Activated naive CD8-positive, alpha-beta T cell treated with anti-CD3 and anti-CD28 coated beads, Interleukin-2, amount 10 ng/mL, durations not matched to agents 7 days and 5 days (primary cell): ENCODE measurements around the gene PTPRG. TPM values are rescaled to one million over a fixed set of nuclear protein-coding genes. Genes with fewer than 3 reads are reported as not detected.

ENCODE experiments used
- ATAC-seq: fragments of 150-1000 bp; cut with Tn5 transposase; one replicate; pipeline ENCODE4 v1.10.0; 2021; ENCODE audit warnings: low read depth, moderate library complexity
- POLR2A ChIA-PET: fragments of 350-600 bp; sonication (Branson Sonifier 250); formaldehyde crosslinking; loops from one replicate; lab custom pipeline; 2021; ENCODE audit warnings: antibody characterized with exemption; lab: Charles Lee
- DNase-seq: peaks from one replicate; pipeline ENCODE4 v3.0.0; 2021
- H3K27ac Mint-ChIP-seq: one replicate; pipeline ENCODE4 v1.8.0; 2022; ENCODE audit warnings: mild to moderate bottlenecking, mixed read lengths
- H3K27me3 Mint-ChIP-seq: one replicate; pipeline ENCODE4 v1.8.0; 2022; ENCODE audit warnings: mild to moderate bottlenecking, moderate library complexity, mixed read lengths
- H3K36me3 Mint-ChIP-seq: one replicate; pipeline ENCODE4 v1.8.0; 2021; ENCODE audit warnings: mild to moderate bottlenecking, mixed read lengths
- H3K4me1 Mint-ChIP-seq: one replicate; pipeline ENCODE4 v1.8.0; 2021; ENCODE audit warnings: mixed read lengths
- H3K4me3 Mint-ChIP-seq: one replicate; pipeline ENCODE4 v1.8.0; 2022; ENCODE audit warnings: mild to moderate bottlenecking, moderate library complexity, mixed read lengths
- H3K9me3 Mint-ChIP-seq: one replicate; pipeline ENCODE4 v1.8.0; 2021; ENCODE audit warnings: mixed read lengths
- total RNA-seq, 2 experiments: library from RNA; stranded (reverse); gene quantifications; one replicate each; pipeline ENCODE4 v1.2.3, GENCODE V29; 2021

PTPRG gene
- total RNA-seq, 2 experiments from 2014 or later, result not detected

DNA sequence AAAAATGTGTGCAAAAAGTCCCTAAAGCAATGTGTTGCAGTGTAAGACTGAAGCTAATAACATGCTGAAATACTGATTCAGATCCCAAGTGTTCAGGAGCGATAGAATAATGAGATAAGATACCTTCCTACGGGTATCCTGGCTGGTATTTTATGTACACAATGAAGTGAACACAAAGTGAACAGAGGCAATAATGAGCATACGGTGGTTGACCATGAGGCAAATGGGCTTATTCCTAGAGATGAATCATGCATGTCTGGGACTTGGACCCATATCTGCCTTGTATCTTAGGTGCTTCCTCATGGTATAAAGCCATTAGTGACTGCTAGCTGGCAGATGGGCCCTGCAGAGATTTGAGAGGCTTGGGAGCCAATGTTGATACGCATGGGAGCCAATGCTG lies 21.5 kb downstream of the PTPRG start:
- POLR2A ChIA-PET, result no interaction called here
- no peak overlapping the region for H3K27ac Mint-ChIP-seq

DNA sequence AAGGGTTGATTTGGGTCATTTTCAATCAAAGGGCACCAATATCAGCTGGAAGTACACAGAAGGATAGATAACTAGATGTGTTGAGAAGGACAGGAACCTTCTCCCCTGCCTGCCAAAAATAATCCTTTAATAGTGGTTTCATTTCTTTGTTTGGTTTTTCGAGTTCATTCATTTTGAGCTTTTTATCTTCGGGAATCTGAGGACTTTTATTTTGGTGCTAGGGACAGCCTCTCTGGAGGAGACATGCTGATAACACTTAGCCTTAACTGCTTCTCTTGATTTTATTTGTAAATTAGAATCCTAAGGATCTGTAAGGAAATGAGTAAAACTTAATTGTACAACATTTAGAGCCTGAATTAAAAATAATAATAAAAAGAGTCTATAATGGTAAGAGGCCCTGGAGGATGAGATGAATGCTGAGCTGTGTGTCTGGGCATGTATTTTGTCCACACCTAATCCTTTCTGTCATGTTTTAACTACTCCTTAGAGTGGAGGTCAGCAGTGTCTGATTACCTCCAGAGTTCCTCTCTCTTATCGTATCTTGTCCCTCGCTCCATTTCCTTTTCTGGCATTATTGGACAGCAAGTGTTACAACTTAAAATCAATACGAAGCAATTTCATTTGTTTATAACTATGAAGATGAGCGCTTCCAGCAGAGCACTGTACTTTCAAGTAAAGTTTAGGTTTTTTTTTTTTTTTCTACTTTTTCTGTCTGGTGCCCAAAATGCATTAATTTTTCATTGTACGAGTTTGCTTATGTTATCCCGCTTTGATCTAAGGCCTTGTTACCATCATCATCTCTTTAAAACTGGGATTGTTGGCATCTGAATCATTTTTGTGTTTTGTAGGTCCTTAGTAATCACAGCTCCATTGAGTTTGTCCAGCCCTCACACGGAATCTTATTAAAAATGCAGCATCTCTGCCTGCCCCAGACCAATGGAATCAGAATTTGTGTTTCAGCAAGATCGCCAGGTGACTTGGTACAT lies 22.8 kb downstream of the PTPRG start:
- H3K27ac Mint-ChIP-seq, result no peak overlapping the region
- H3K27me3 Mint-ChIP-seq, result peaks cover 4% of the 10 kb centered on the region
- DNase-seq (no peak), ATAC-seq (no peak)
- H3K36me3 Mint-ChIP-seq, result no peaks in the 10 kb centered on the region
- no peaks in the 10 kb centered on the region for H3K4me1 Mint-ChIP-seq
- H3K4me3 Mint-ChIP-seq, result no peak overlapping the region
- H3K9me3 Mint-ChIP-seq, result no peaks in the 10 kb centered on the region
- POLR2A ChIA-PET, result no interaction called here

More for the DNA sequence above, 21.5 kb downstream of the PTPRG start:
- Mint-ChIP-seq H3K27me3 (peaks cover 2% of the 10 kb centered on the region), H3K9me3 (no peaks in the 10 kb centered on the region), H3K4me3 (no peak overlapping the region), H3K4me1 (no peaks in the 10 kb centered on the region), H3K36me3 (no peaks in the 10 kb centered on the region)
- ATAC-seq, result no peak
- DNase-seq, result no peak

DNA sequence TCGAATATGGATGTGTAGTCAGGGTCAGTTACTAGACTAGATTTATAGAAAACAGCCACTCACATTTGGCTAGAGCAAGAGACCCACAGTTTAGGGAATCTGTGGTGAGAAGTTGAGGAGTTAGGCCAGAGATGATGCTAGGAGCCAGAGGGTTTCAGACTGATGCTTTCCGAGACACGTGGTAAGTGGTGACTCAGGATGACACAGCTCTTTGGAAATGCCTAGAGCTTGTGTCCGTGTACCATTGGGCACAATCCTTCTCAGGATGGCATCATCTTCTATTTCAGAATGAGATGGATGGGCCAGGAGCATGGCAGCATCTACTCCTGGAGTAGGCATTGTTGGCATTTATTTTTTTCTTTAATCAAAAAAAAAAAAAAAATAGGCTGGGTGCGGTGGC lies 28.5 kb downstream of the PTPRG start:
- Mint-ChIP-seq H3K27me3 (peaks cover 4% of the 10 kb centered on the region), H3K9me3 (peaks cover 3% of the 10 kb centered on the region), H3K4me3 (no peak overlapping the region), H3K4me1 (no peaks in the 10 kb centered on the region), H3K27ac (no peak overlapping the region), H3K36me3 (no peaks in the 10 kb centered on the region)
- no peak for DNase-seq
- ATAC-seq, result no peak
- POLR2A ChIA-PET, result no interaction called here

DNA sequence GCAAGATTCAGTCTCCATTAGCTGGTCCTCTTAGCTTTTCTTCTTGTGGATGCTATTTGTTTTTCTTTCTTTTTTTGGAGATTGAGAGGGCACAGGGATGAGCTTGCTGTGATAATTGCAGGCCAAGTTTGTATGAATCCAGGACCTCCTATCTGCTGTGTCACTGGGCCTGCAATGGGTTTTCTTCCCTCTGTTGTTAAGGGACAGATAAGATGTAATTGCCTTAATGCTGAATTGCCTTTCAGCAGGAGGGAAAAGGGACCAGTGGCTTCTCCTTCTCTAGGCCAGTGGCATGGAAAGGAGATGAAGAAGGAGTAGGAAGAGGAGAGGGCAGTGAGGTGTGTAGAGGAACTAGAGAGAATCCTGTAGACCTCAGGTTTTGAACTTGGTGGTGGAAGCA lies 29.9 kb downstream of the PTPRG start:
- Mint-ChIP-seq H3K4me3 (no peak overlapping the region), H3K27ac (no peak overlapping the region), H3K9me3 (peaks cover 3% of the 10 kb centered on the region), H3K4me1 (no peaks in the 10 kb centered on the region), H3K36me3 (no peaks in the 10 kb centered on the region), H3K27me3 (peaks cover 4% of the 10 kb centered on the region)
- POLR2A ChIA-PET, result no interaction called here
- ATAC-seq (no peak), DNase-seq (no peak)

DNA sequence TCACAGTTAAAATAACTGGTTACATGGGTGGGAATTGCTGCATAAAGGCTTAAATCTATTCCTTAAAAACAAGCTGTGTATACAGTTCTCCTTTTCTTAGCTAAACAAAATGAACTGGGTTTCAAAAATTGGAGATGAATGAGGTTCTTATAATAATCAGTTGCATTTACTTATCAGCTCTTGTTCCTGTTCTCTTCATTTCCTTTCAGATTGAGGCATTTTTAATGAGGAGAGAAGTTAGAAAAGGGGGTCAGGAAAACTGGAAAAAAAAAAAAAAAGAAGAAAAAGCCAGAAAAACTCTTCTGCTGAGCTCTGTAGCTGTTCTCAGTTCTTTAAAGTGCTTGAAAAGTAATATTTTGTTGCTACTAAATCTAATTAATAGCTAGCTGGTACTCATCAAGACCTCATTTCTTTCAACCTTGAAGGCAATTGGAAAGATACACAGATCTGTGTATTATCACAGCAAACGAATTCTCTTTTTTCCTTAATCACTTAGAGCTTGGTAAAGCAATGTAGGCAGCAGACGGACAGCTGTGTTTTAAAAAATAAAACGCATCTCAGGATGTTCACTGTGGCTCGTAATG lies 32.2 kb downstream of the PTPRG start:
- H3K9me3 Mint-ChIP-seq, result peaks cover 3% of the 10 kb centered on the region
- ATAC-seq, result no peak
- H3K4me3 Mint-ChIP-seq, result no peak overlapping the region
- DNase-seq, result no peak
- H3K27me3 Mint-ChIP-seq, result no peaks in the 10 kb centered on the region
- no peaks in the 10 kb centered on the region for H3K4me1 Mint-ChIP-seq
- no peak overlapping the region for H3K27ac Mint-ChIP-seq
- POLR2A ChIA-PET, result no interaction called here
- H3K36me3 Mint-ChIP-seq, result no peaks in the 10 kb centered on the region

DNA sequence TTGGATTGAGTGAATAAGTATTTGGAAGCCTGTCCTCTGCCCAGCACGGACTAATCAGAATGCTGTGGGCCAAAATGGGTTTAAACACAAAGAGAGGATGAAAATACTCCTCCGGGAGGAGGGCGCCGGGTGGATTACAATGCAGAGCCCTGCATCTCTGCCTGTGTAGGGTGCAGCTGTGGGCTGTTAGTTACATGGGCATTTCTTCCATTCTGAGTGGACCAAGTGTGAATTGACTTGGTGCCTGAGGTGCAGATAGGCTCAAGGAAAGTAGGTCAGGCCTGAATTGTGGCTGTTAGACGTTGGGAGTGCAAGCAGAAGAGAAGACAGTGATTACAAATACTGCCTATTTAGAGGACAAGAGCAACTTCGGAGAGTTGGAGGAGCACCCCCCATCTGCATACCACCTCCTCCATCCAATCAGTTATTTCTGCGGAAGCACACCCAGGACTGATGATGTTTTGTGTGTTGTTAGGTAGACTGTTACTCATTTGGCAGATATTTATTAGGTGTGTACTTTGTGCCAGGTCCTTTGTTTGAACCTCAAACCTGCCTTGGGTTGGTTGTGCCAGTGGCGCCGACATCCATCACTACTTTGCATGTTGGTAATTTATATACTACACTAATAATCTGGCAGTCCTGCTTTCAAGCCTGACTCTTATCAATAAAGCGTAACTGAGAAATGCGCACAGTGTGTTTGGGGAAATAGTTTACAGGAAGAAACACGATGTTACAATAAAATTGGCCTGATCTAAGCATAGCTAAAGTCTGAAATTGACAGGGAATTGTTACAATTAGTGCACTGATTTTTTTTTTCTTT lies 33.0 kb downstream of the PTPRG start:
- Mint-ChIP-seq H3K27me3 (peaks cover 1% of the 10 kb centered on the region), H3K36me3 (no peaks in the 10 kb centered on the region), H3K9me3 (peaks cover 3% of the 10 kb centered on the region), H3K4me3 (no peak overlapping the region), H3K4me1 (no peaks in the 10 kb centered on the region), H3K27ac (no peak overlapping the region)
- DNase-seq, result no peak
- POLR2A ChIA-PET, result no interaction called here
- ATAC-seq, result no peak

DNA sequence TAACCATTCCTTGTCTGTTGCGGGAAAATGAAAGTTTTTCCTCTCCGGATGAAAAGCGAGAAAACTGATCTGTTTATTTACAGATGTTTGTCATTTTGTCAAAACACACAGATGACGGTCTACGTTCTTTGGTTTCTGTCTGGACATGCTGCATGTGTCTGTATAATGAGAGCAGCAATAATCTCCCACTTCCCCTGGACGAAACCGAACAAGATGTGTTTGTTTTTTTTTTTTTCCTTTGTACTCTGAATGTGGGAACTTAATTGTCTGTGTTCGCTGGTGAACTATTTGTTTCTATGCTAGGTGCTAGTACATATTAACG lies 33.6 kb downstream of the PTPRG start:
- Mint-ChIP-seq H3K36me3 (no peaks in the 10 kb centered on the region), H3K27ac (no peak overlapping the region), H3K4me3 (no peak overlapping the region), H3K4me1 (no peaks in the 10 kb centered on the region), H3K9me3 (no peaks in the 10 kb centered on the region), H3K27me3 (peaks cover 1% of the 10 kb centered on the region)
- DNase-seq (no peak), ATAC-seq (no peak)
- POLR2A ChIA-PET, result no interaction called here

DNA sequence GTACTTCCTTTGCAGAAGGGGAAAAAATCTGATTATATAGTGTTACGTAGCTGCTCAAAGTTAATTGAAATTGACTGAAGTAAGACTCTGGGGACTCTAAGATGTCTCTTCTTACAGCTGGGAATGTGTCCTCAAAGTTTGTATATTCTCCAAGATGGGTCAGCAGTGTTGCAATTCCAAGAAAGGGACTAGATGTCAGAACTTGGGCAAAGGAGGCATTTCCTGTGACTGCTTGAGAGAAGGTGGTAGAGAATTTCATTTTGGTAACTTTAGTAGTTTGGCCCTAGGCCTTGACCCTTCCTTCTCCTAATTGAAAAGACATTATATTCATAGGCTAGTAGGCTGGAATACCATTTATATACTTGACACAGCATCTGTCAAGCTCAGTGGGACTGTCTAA lies 33.9 kb downstream of the PTPRG start:
- Mint-ChIP-seq H3K4me3 (no peak overlapping the region), H3K4me1 (no peaks in the 10 kb centered on the region), H3K9me3 (no peaks in the 10 kb centered on the region), H3K36me3 (no peaks in the 10 kb centered on the region), H3K27me3 (peaks cover 1% of the 10 kb centered on the region), H3K27ac (no peak overlapping the region)
- POLR2A ChIA-PET, result no interaction called here
- no peak for DNase-seq
- no peak for ATAC-seq

DNA sequence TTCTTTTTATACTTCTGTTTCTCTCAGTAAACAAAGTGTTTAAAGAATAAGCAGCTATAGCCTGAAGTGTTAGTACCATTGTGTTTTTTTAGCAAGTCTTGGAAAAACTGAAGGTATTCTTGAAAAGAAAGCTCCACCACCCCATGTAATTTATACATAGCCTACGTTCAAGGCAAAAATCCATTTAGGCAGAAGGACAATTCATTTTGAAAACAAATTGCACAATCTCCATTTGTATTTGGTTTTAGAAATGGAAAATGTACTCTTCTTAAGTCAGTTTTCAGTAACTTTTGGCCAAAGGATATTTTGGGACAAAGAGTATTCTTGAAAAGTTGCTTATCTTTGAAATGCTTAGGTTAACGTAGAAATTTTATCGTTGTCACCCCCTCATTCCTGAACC lies 34.5 kb downstream of the PTPRG start:
- H3K27me3 Mint-ChIP-seq, result peaks cover 1% of the 10 kb centered on the region
- no peak overlapping the region for H3K27ac Mint-ChIP-seq
- no peak for ATAC-seq
- H3K4me3 Mint-ChIP-seq, result no peak overlapping the region
- DNase-seq, result no peak
- H3K9me3 Mint-ChIP-seq, result no peaks in the 10 kb centered on the region
- no peaks in the 10 kb centered on the region for H3K4me1 Mint-ChIP-seq
- POLR2A ChIA-PET, result no interaction called here
- no peaks in the 10 kb centered on the region for H3K36me3 Mint-ChIP-seq

DNA sequence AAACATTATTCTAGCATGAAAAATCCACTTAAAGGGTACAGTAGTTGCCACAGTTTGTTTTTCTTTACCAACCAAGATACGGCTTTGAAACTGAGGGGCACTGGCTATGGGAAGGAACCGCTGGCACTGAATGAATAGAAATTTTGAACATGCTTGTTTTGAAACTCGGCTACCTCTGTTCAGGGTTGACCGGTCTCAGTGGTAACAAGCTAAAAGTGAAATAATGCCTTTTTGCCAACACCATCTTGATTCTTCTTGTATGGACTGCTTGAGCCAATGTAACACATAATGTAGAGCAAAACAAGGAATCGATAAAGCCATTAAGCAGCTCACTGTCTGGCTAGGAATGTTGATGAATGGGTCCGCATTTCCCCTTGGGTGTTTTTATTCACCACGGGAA lies 36.5 kb downstream of the PTPRG start:
- H3K4me1 Mint-ChIP-seq, result no peaks in the 10 kb centered on the region
- POLR2A ChIA-PET, result no interaction called here

DNA sequence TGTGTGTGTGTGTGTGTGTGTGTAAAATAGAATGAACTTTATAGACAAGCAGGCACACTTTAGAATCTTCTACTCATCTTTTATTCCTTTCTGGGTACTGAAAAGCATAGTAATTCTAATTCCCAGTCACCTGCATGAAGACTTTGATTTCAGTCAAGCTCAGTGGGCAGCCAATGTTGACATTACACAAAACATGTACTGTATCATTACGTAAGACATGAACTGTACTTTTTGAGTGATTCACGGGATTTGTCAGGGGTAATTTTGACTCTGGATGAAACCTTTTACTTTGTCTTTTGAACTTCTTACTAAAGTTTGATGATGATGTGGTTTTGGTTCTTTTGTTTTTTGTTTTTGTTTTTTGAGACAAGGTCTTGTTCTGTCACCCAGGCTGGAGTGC lies 38.8 kb downstream of the PTPRG start:
- DNase-seq (no peak), ATAC-seq (no peak)
- Mint-ChIP-seq H3K36me3 (no peaks in the 10 kb centered on the region), H3K9me3 (no peaks in the 10 kb centered on the region), H3K27me3 (peaks cover 1% of the 10 kb centered on the region), H3K27ac (no peak overlapping the region), H3K4me3 (no peak overlapping the region), H3K4me1 (no peaks in the 10 kb centered on the region)
- POLR2A ChIA-PET, result no interaction called here

More for the DNA sequence above, 36.5 kb downstream of the PTPRG start:
- ATAC-seq, result no peak
- Mint-ChIP-seq H3K27me3 (peaks cover 1% of the 10 kb centered on the region), H3K36me3 (no peaks in the 10 kb centered on the region), H3K4me3 (no peak overlapping the region), H3K9me3 (no peaks in the 10 kb centered on the region), H3K27ac (no peak overlapping the region)
- no peak for DNase-seq

DNA sequence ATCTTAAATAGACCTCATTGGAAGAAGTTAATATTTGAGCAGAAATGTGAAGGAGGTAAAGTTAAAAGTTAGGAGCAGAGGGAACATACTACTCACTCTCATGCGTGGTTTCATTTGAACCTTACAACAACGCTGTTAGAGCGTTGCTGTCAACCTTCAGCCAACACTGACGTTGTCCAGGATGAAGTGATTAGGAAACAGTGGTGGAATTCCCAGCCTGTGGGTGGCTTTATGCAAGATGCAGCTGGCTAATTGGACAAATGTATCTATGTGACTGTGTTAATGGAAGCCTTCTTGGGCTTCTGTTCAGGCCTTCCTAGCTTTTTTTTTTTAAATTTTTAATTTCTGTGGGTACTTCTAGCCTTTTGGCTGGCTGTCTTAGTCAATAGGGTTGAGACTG lies 40.5 kb downstream of the PTPRG start:
- no peaks in the 10 kb centered on the region for H3K36me3 Mint-ChIP-seq
- no peak for ATAC-seq

DNA sequence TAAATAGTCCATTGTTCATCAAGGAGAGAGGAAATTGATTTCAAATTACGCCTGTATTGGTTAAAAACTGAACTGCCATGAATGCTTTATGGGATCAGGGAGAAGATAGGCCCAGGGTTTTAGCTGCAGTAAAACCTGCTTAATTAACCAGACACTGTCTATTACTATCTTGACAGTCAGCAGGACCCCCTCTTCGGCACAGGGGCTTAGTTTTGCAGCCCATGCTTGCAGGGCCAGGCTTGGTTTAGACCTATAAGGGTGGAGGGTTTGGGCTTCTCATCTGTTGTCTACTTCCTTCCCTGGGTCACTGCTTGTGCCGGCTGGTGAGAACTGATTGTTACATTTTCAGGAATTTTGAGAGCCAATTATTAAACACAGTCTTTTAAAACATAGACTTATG lies 41.1 kb downstream of the PTPRG start:
- no peak for ATAC-seq
- Mint-ChIP-seq H3K9me3 (no peaks in the 10 kb centered on the region), H3K4me3 (no peak overlapping the region), H3K36me3 (no peaks in the 10 kb centered on the region), H3K27ac (no peak overlapping the region), H3K27me3 (peaks cover 1% of the 10 kb centered on the region), H3K4me1 (no peaks in the 10 kb centered on the region)
- POLR2A ChIA-PET, result no interaction called here
- DNase-seq, result no peak

More for the DNA sequence above, 40.5 kb downstream of the PTPRG start:
- POLR2A ChIA-PET, result no interaction called here
- Mint-ChIP-seq H3K4me3 (no peak overlapping the region), H3K9me3 (no peaks in the 10 kb centered on the region), H3K27ac (no peak overlapping the region), H3K4me1 (no peaks in the 10 kb centered on the region), H3K27me3 (peaks cover 1% of the 10 kb centered on the region)
- DNase-seq, result no peak
